Transverse colon (tissue), 4 donors: ENCODE measurements around the gene BRD2. TPM values are rescaled to one million over a fixed set of nuclear protein-coding genes. Genes with fewer than 3 reads are reported as not detected.

Experiments used
- DNase-seq: peaks from one replicate; pipeline ENCODE4 v3.0.0-alpha.2; 2019
- H3K27ac ChIP-seq, 4 donors: fragments of 200-600 bp; sonication (generic); 2 replicates each; pipeline ENCODE4 v1.5.1; 2016 to 2018; ENCODE audit warnings: inconsistent platforms in 4 of 4
- H3K27me3 ChIP-seq: fragments of 200-600 bp; sonication (generic); 2 replicates; pipeline ENCODE4 v1.5.1; 2017; ENCODE audit warnings: inconsistent platforms
- H3K36me3 ChIP-seq, 4 donors: fragments of 200-600 bp; sonication (generic); 2 replicates each; pipeline ENCODE4 v1.5.1; 2017 to 2019; ENCODE audit warnings: inconsistent platforms in 4 of 4
- H3K4me1 ChIP-seq, 4 donors: fragments of 200-600 bp; sonication (generic); 2 replicates each; pipeline ENCODE4 v1.5.1; 2017 to 2020; ENCODE audit warnings: inconsistent platforms in 4 of 4
- H3K4me3 ChIP-seq, 4 donors: fragments of 200-600 bp; sonication (generic); 1 replicate in 1 of 4; 2 replicates in 3 of 4; pipeline versions ENCODE4 v1.5.1 to v1.6.1; 2017 to 2019; ENCODE audit warnings: inconsistent platforms in 4 of 4
- H3K9me3 ChIP-seq, 2 donors: fragments of 200-600 bp; sonication (generic); 2 replicates each; pipeline ENCODE4 v1.5.1; 2017 to 2019; ENCODE audit warnings: inconsistent platforms in 2 of 2
- EP300 ChIP-seq: sonication (generic); formaldehyde crosslinking; IDR thresholded peaks from one replicate; pipeline ENCODE4 v1.6.1; 2017; ENCODE audit warnings: antibody characterized with exemption, low read depth
- POLR2A ChIP-seq: fragments of 450-650 bp; IDR thresholded peaks from one replicate; pipeline ENCODE4 v1.6.1; 2016; ENCODE audit warnings: antibody characterized with exemption, mild to moderate bottlenecking, moderate library complexity
- POLR2AphosphoS5 ChIP-seq, 3 donors: sonication (generic); formaldehyde crosslinking; IDR thresholded peaks; one replicate each; pipeline ENCODE4 v1.6.1; 2016; ENCODE audit warnings: antibody characterized with exemption in 3 of 3
- WGBS, 2 donors: methylation state at CpG; one replicate each; pipeline ENCODE4 v1.1.5; 2018; ENCODE audit warnings: low coverage in 1 of 2; 5-methylcytosine and 5-hydroxymethylcytosine counted together
- in situ Hi-C, 4 donors: fragments of 200-750 bp; cut with MboI; loops; one replicate each; pipeline versions ENCODE4 v1.15.0 to v1.15.1; 2017; ENCODE audit warnings: low sequenced_read_pairs in 3 of 4, low pct_ligation_motif_present in 1 of 4, low pct_unique_long_range_greater_than_20kb in 1 of 4
- intact Hi-C: fragments of 100-400 bp; cut with DNase I; formaldehyde crosslinking; loops from one replicate; pipeline ENCODE4 v1.15.1; 2023; ENCODE audit warnings: low total_unique reads
- total RNA-seq, 4 donors: library from RNA; depleted of rRNA; stranded (reverse); fragments of >200 nt; gene quantifications; one replicate each; pipeline ENCODE4 v1.1.0, GENCODE V29; 2016
- TF ChIP-seq, protein P1 (sequence below), 5 experiments: fragments of 200-600 bp in 3 of 5; fragments of 450-650 bp in 2 of 5; sonication (generic) in 3 of 5; IDR thresholded peaks; 1 replicate in 2 of 5; 2 replicates in 3 of 5; pipeline ENCODE4 v1.5.1; 2016 to 2017; ENCODE audit warnings: antibody characterized with exemption in 5 of 5, inconsistent platforms in 3 of 5, mild to moderate bottlenecking in 2 of 5, moderate library complexity in 1 of 5

The BRD2 gene
- total RNA-seq, 4 donors from 2014 or later, result 116 to 612 (median 238) TPM

GRCh38 chr6:32954267-32954666 lies 14.1 kb upstream of the BRD2 start:
- 89% methylated on average over 4 of the region's 4 CpGs for WGBS, 2 donors
- intact Hi-C loops, result no loop called here
- TF ChIP-seq POLR2AphosphoS5 (IDR thresholded peaks at IDR 0.05) (no peak), EP300 (no peak), POLR2A (no peak)
- TF ChIP-seq, protein P1, sequence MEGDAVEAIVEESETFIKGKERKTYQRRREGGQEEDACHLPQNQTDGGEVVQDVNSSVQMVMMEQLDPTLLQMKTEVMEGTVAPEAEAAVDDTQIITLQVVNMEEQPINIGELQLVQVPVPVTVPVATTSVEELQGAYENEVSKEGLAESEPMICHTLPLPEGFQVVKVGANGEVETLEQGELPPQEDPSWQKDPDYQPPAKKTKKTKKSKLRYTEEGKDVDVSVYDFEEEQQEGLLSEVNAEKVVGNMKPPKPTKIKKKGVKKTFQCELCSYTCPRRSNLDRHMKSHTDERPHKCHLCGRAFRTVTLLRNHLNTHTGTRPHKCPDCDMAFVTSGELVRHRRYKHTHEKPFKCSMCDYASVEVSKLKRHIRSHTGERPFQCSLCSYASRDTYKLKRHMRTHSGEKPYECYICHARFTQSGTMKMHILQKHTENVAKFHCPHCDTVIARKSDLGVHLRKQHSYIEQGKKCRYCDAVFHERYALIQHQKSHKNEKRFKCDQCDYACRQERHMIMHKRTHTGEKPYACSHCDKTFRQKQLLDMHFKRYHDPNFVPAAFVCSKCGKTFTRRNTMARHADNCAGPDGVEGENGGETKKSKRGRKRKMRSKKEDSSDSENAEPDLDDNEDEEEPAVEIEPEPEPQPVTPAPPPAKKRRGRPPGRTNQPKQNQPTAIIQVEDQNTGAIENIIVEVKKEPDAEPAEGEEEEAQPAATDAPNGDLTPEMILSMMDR (IDR thresholded peaks at IDR 0.05), result no peak

DNA sequence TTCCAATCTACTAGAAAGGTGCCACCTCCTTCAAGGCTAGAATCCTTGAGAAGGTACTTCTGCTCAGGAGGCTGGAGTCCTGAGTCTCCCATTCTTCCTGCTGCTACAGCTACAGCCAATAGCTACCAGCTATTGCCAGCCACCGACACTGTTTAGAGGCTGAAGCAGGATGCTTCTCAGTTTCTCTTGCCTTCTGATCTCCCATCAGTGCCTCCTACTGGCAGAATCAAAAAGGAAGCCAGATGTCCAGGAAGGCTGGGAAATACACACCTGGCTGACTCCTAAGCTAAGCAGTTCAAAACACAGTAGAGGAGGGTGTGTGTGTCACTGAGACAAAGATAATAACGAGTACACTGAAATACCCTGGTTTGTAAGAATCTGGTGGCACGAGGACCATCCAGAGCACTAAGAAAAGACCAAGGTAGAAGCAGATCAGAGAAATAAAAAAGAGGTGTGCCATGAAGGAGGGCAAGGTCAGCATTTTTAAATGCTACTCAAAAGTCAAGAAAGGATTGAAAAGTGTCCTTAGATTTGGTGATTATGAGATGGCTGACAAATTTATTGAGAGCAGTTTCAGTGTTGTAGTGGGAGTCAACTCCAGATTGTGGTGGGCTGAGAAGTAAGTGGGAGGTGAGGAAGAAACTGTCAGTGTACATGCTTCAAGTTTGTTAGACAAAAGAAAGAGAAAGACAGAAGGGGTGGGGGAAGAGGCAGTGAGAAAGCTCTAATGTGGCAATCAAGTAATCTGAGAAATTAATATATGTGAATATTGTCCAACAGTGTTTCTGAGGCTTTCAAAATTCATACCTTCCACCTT lies 13.2 kb upstream of the BRD2 start:
- intact Hi-C loops, result no loop called here
- Histone ChIP-seq H3K9me3 (no peaks in the 10 kb centered on the region), H3K4me3 (no peak overlapping the region), H3K27me3 (no peaks in the 10 kb centered on the region), H3K4me1 (peaks cover 0 to 13% (median 4%) of the 10 kb centered on the region in 4 donors), H3K36me3 (no peaks in the 10 kb centered on the region), H3K27ac (no peak overlapping the region)
- no peak for TF ChIP-seq POLR2A
- TF ChIP-seq, protein P1 (IDR thresholded peaks at IDR 0.05), result peak; percentile 25 to 33 (median 26)
- 29 to 71% methylated on average over 1 to 3 of the region's 3 CpGs for WGBS, 2 donors
- peak; percentile 42 for DNase-seq
- in situ Hi-C loops, result loop anchor here in 1 of 4 donors (25.0 kb wide), 1 partner anchor 457 kb away; the partner anchor contains the start of genes CUTA, PHF1 and SYNGAP1

More at GRCh38 chr6:32954267-32954666, 14.1 kb upstream of the BRD2 start:
- H3K9me3 ChIP-seq, result no peaks in the 10 kb centered on the region
- no peak for DNase-seq
- no peaks in the 10 kb centered on the region for H3K36me3 ChIP-seq
- H3K27me3 ChIP-seq, result no peaks in the 10 kb centered on the region
- in situ Hi-C loops, result loop anchor here in 1 of 4 donors (25.0 kb wide), 1 partner anchor 458 kb away; the partner anchor contains the start of genes CUTA, PHF1 and SYNGAP1
- H3K4me1 ChIP-seq, result peaks cover 0 to 13% (median 4%) of the 10 kb centered on the region in 4 donors
- no peak overlapping the region for H3K4me3 ChIP-seq
- H3K27ac ChIP-seq, result no peak overlapping the region

- no peak for TF ChIP-seq EP300
- in situ Hi-C loops, result loop anchor here in 1 of 4 donors (25.0 kb wide), 1 partner anchor 456 kb away; the partner anchor contains the start of genes CUTA, PHF1 and SYNGAP1
- no peak overlapping the region for H3K4me3 ChIP-seq
- no peaks in the 10 kb centered on the region for H3K36me3 ChIP-seq
- intact Hi-C loops, result no loop called here
- WGBS, 2 donors, result 75 to 84% methylated on average over 2 of the region's 2 CpGs
- H3K27me3 ChIP-seq, result no peaks in the 10 kb centered on the region
- DNase-seq, result no peak
- H3K27ac ChIP-seq, result no peak overlapping the region
- H3K4me1 ChIP-seq, result peaks cover 0 to 18% (median 6%) of the 10 kb centered on the region in 4 donors
- H3K9me3 ChIP-seq, result no peaks in the 10 kb centered on the region
Observed at GRCh38 chr6:32956176-32956575, 12.2 kb upstream of the BRD2 start.

- Histone ChIP-seq H3K36me3 (no peaks in the 10 kb centered on the region), H3K9me3 (no peaks in the 10 kb centered on the region), H3K27me3 (no peaks in the 10 kb centered on the region), H3K4me1 (peaks cover 0 to 16% (median 6%) of the 10 kb centered on the region in 4 donors), H3K27ac (no peak overlapping the region), H3K4me3 (no peak overlapping the region)
- intact Hi-C loops (no loop called here), in situ Hi-C loops (loop anchor here in 1 of 4 donors (25.0 kb wide), 1 partner anchor 452 kb away; the partner anchor contains the start of genes CUTA, PHF1 and SYNGAP1)
- DNase-seq, result no peak
- TF ChIP-seq POLR2A (no peak), POLR2AphosphoS5 (IDR thresholded peaks at IDR 0.05) (no peak), EP300 (no peak)
- TF ChIP-seq, protein P1 (IDR thresholded peaks at IDR 0.05), result no peak
- WGBS, 2 donors, result 79% methylated on average over 5 of the region's 5 CpGs; no CpG with 5 or more reads in 1 of the 2 donors
Observed at GRCh38 chr6:32960563-32960962, 7.8 kb upstream of the BRD2 start.
